ENCODE measurements around the gene ZMYM2.

DNA sequence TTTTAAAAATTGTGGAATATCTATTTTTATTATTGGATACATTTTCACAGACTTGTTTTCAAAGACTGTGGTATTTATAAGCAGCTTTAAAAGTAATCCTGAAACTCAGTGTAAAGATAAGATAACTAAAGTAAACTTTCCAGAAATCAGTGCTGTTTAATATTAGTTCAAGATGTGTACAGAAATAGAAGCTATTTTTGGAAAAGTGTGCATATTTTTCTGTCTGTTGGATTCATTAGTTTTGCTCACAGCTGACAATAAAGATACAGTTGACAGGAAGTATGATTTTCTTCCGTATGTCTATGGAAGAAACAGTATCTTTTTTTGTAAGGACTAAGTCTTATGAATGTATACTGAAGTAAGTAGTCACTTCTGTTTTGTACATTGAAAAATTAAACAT, 116.4 kb downstream of the ZMYM2 start:
- TF ChIP-seq NRF1 (conservative IDR thresholded peaks at IDR 0.05; ENCODE audit: low read depth, low read length) (no peak), MXI1 (IDR thresholded peaks at IDR 0.05; ENCODE audit: low read depth, low read length) (no peak), SP1 (IDR thresholded peaks at IDR 0.05; ENCODE audit: low read depth, low read length) (no peak), MYC (IDR thresholded peaks at IDR 0.05; ENCODE audit: insufficient read depth, insufficient read length, insufficient replicate concordance, low read length, severe bottlenecking) (no peak), EP300 (IDR thresholded peaks at IDR 0.05; ENCODE audit: borderline replicate concordance in 1 of 2, control insufficient read depth in 1 of 2, low read depth in 2 of 2, low read length in 2 of 2) (no peak)
